Measurements from ENCODE around the gene ZNF644. TPM values are rescaled to one million over a fixed set of nuclear protein-coding genes. Genes with fewer than 3 reads are reported as not detected.
"Not testable (repeated sequence)": the region's sequence is repeated elsewhere in the genome, so short reads cannot be mapped to it uniquely, and the experiment has no call there.

Gene ZNF644
- total RNA-seq, result 10 to 100 TPM; 49.3 to 49.6 TPM

GRCh38 chr1:91021686-91022517 is at the start of gene ZNF644:
Gene ZNF644, minus strand, starts transcription at chr1:91022035. Its CDS starts 39,682 bp downstream, at chr1:90982353.
- peak within 1 kb of the TSS; percentile 98 for H3K27ac Mint-ChIP-seq
- CTCF ChIA-PET, result interaction anchor here (0.6 to 1.0 kb wide), 2 partner anchors 8 to 144 kb away, joined by 3 read pairs; no protein-coding TSS in a partner anchor
- no peaks in the 10 kb centered on the region for H3K27me3 Mint-ChIP-seq
- peaks cover 41% of the 10 kb centered on the region for H3K4me1 Mint-ChIP-seq
- H3K36me3 Mint-ChIP-seq, result peaks cover 20% of the 10 kb centered on the region
- ATAC-seq, result peak; percentile 84
- H3K4me3 Mint-ChIP-seq, result peak within 1 kb of the TSS; percentile 94
- H3K9me3 Mint-ChIP-seq (ENCODE audit: low read depth), result no peaks in the 10 kb centered on the region
- peak; percentile 96 for DNase-seq

GRCh38 chr1:91070298-91070697 is 48.5 kb upstream of the ZNF644 start:
- H3K27me3 Mint-ChIP-seq, result no peaks in the 10 kb centered on the region
- CTCF ChIA-PET, result interaction anchor here (0.7 kb wide), 1 partner anchor 50 kb away, joined by 3 read pairs; no protein-coding TSS in a partner anchor

GRCh38 chr1:91066538-91066937 is 44.7 kb upstream of the ZNF644 start:
- Mint-ChIP-seq H3K9me3 (ENCODE audit: low read depth) (no peaks in the 10 kb centered on the region), H3K4me1 (no peaks in the 10 kb centered on the region), H3K4me3 (no peak overlapping the region), H3K27me3 (no peaks in the 10 kb centered on the region), H3K27ac (no peak overlapping the region), H3K36me3 (no peaks in the 10 kb centered on the region)
- ATAC-seq (no peak), DNase-seq (no peak)
- CTCF ChIA-PET, result no interaction called here

More at GRCh38 chr1:91070298-91070697, 48.5 kb upstream of the ZNF644 start:
- Mint-ChIP-seq H3K36me3 (no peaks in the 10 kb centered on the region), H3K27ac (no peak overlapping the region), H3K4me3 (no peak overlapping the region), H3K9me3 (ENCODE audit: low read depth) (no peaks in the 10 kb centered on the region), H3K4me1 (no peaks in the 10 kb centered on the region)
- no peak for DNase-seq
- ATAC-seq, result no peak

- Mint-ChIP-seq H3K9me3 (ENCODE audit: low read depth) (no peaks in the 10 kb centered on the region), H3K27ac (no peak overlapping the region), H3K36me3 (no peaks in the 10 kb centered on the region), H3K27me3 (no peaks in the 10 kb centered on the region), H3K4me1 (no peaks in the 10 kb centered on the region), H3K4me3 (no peak overlapping the region)
- ATAC-seq (no peak), DNase-seq (no peak)
- CTCF ChIA-PET, result no interaction called here
Observed at GRCh38 chr1:91065337-91065736, 43.5 kb upstream of the ZNF644 start.

- H3K4me3 Mint-ChIP-seq; H3K36me3 Mint-ChIP-seq; H3K27ac Mint-ChIP-seq; H3K27me3 Mint-ChIP-seq; DNase-seq; H3K4me1 Mint-ChIP-seq; CTCF ChIA-PET; ATAC-seq; H3K9me3 Mint-ChIP-seq (ENCODE audit: low read depth): not testable (repeated sequence)
Observed at GRCh38 chr1:91063403-91063802, 41.6 kb upstream of the ZNF644 start.

GRCh38 chr1:91059157-91059556 is 37.3 kb upstream of the ZNF644 start:
- Mint-ChIP-seq H3K9me3 (ENCODE audit: low read depth) (no peaks in the 10 kb centered on the region), H3K27me3 (peaks cover 2% of the 10 kb centered on the region), H3K4me3 (no peak overlapping the region), H3K36me3 (no peaks in the 10 kb centered on the region), H3K27ac (no peak overlapping the region), H3K4me1 (no peaks in the 10 kb centered on the region)
- no peak for DNase-seq
- ATAC-seq, result no peak
- CTCF ChIA-PET, result no interaction called here

GRCh38 chr1:91057784-91058183 is 35.9 kb upstream of the ZNF644 start:
- H3K36me3 Mint-ChIP-seq, result no peaks in the 10 kb centered on the region
- peaks cover 2% of the 10 kb centered on the region for H3K27me3 Mint-ChIP-seq
- H3K9me3 Mint-ChIP-seq (ENCODE audit: low read depth), result no peaks in the 10 kb centered on the region
- H3K4me1 Mint-ChIP-seq, result no peaks in the 10 kb centered on the region
- ATAC-seq, result no peak
- CTCF ChIA-PET, result no interaction called here
- no peak overlapping the region for H3K27ac Mint-ChIP-seq
- DNase-seq, result no peak
- no peak overlapping the region for H3K4me3 Mint-ChIP-seq

- CTCF ChIA-PET, result no interaction called here
- no peak for ATAC-seq
- H3K27me3 Mint-ChIP-seq, result peaks cover 2% of the 10 kb centered on the region
- H3K9me3 Mint-ChIP-seq (ENCODE audit: low read depth), result no peaks in the 10 kb centered on the region
- H3K27ac Mint-ChIP-seq, result no peak overlapping the region
- H3K4me1 Mint-ChIP-seq, result no peaks in the 10 kb centered on the region
- no peak overlapping the region for H3K4me3 Mint-ChIP-seq
- no peaks in the 10 kb centered on the region for H3K36me3 Mint-ChIP-seq
- no peak for DNase-seq
Observed at GRCh38 chr1:91054780-91055481, 33.1 kb upstream of the ZNF644 start.

GRCh38 chr1:91053630-91054029 is 31.8 kb upstream of the ZNF644 start:
- DNase-seq, result no peak
- no peak overlapping the region for H3K4me3 Mint-ChIP-seq
- ATAC-seq, result no peak
- no peaks in the 10 kb centered on the region for H3K4me1 Mint-ChIP-seq
- H3K9me3 Mint-ChIP-seq (ENCODE audit: low read depth), result no peaks in the 10 kb centered on the region
- CTCF ChIA-PET, result no interaction called here
- H3K27ac Mint-ChIP-seq, result no peak overlapping the region
- H3K27me3 Mint-ChIP-seq, result peaks cover 3% of the 10 kb centered on the region
- H3K36me3 Mint-ChIP-seq, result no peaks in the 10 kb centered on the region

- DNase-seq; H3K27me3 Mint-ChIP-seq; H3K9me3 Mint-ChIP-seq (ENCODE audit: low read depth); H3K4me3 Mint-ChIP-seq; H3K27ac Mint-ChIP-seq; H3K4me1 Mint-ChIP-seq; H3K36me3 Mint-ChIP-seq; ATAC-seq; CTCF ChIA-PET: not testable (repeated sequence)
Observed at GRCh38 chr1:91049551-91049950, 27.7 kb upstream of the ZNF644 start.

- no peak overlapping the region for H3K4me3 Mint-ChIP-seq
- H3K27me3 Mint-ChIP-seq, result peaks cover 2% of the 10 kb centered on the region
- H3K27ac Mint-ChIP-seq, result no peak overlapping the region
- no peak for DNase-seq
- CTCF ChIA-PET, result no interaction called here
- H3K9me3 Mint-ChIP-seq (ENCODE audit: low read depth), result no peaks in the 10 kb centered on the region
- H3K4me1 Mint-ChIP-seq, result no peaks in the 10 kb centered on the region
- H3K36me3 Mint-ChIP-seq, result no peaks in the 10 kb centered on the region
- ATAC-seq, result no peak
Observed at GRCh38 chr1:91046766-91047165, 24.9 kb upstream of the ZNF644 start.

GRCh38 chr1:91045284-91045683 is 23.4 kb upstream of the ZNF644 start:
- DNase-seq (no peak), ATAC-seq (no peak)
- Mint-ChIP-seq H3K4me3 (no peak overlapping the region), H3K4me1 (no peaks in the 10 kb centered on the region), H3K9me3 (ENCODE audit: low read depth) (no peaks in the 10 kb centered on the region), H3K27ac (no peak overlapping the region), H3K27me3 (peaks cover 2% of the 10 kb centered on the region), H3K36me3 (no peaks in the 10 kb centered on the region)
- CTCF ChIA-PET, result no interaction called here

GRCh38 chr1:91044776-91045175 is 22.9 kb upstream of the ZNF644 start:
- H3K27me3 Mint-ChIP-seq; H3K9me3 Mint-ChIP-seq (ENCODE audit: low read depth); H3K27ac Mint-ChIP-seq; H3K4me3 Mint-ChIP-seq; ATAC-seq; H3K4me1 Mint-ChIP-seq; DNase-seq; H3K36me3 Mint-ChIP-seq; CTCF ChIA-PET: not testable (repeated sequence)

- H3K27me3 Mint-ChIP-seq; H3K4me3 Mint-ChIP-seq; CTCF ChIA-PET; DNase-seq; H3K27ac Mint-ChIP-seq; ATAC-seq; H3K36me3 Mint-ChIP-seq; H3K4me1 Mint-ChIP-seq; H3K9me3 Mint-ChIP-seq (ENCODE audit: low read depth): not testable (repeated sequence)
Observed at GRCh38 chr1:91042372-91042771, 20.5 kb upstream of the ZNF644 start.

Data from activated CD8-positive, alpha-beta memory T cell treated with anti-CD3 and anti-CD28 coated beads, Interleukin-2, amount 10 ng/mL, durations not matched to agents 7 days and 5 days (primary cell).